Measurements from ENCODE around the gene ZC3H10. TPM values are rescaled to one million over a fixed set of nuclear protein-coding genes. Genes with fewer than 3 reads are reported as not detected.

The ZC3H10 gene
- total RNA-seq, 1 donor from 2014 or later, result 4.5 TPM

DNA sequence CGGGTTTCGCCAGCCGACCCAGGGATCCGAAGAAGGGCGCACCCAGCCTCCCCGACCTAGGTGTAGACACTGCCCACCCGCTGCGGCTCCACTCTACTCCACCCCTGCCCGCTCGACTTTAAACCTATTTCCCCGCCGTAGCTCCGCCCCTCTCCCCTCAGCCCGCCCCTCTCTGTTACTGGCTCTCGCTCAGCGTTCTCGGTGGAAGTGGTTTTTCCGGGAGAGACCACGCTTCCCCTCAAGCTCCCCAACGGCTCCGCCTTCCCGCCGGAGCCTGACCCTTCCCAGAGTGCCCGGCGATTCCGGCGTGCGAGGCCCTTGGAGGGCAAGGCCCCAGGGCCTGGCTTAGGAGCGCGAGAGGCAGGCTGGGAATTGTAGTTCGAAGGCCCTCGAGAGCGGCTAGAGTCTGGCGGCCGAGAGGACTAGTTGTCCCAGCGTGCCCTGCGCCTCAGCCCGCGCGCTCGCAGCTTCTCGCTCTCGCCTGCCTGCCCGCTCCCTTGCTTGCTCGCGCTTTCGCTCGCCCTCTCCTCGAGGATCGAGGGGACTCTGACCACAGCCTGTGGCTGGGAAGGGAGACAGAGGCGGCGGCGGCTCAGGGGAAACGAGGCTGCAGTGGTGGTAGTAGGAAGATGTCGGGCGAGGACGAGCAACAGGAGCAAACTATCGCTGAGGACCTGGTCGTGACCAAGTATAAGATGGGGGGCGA is 13.8 kb upstream of the ZC3H10 start, which contains the start of gene PA2G4:
TSS of gene PA2G4 (plus strand) at position 451 of the 706 bp plus-strand sequence. CDS start at position 630, 179 bp downstream.
- FAIRE-seq (no peak), DNase-seq (ENCODE audit: low read depth) (peak; percentile 98)
- H3K36me3 ChIP-seq (ENCODE audit: control insufficient read depth, insufficient read depth, low read length), result peaks cover 14% of the 10 kb centered on the region

DNA sequence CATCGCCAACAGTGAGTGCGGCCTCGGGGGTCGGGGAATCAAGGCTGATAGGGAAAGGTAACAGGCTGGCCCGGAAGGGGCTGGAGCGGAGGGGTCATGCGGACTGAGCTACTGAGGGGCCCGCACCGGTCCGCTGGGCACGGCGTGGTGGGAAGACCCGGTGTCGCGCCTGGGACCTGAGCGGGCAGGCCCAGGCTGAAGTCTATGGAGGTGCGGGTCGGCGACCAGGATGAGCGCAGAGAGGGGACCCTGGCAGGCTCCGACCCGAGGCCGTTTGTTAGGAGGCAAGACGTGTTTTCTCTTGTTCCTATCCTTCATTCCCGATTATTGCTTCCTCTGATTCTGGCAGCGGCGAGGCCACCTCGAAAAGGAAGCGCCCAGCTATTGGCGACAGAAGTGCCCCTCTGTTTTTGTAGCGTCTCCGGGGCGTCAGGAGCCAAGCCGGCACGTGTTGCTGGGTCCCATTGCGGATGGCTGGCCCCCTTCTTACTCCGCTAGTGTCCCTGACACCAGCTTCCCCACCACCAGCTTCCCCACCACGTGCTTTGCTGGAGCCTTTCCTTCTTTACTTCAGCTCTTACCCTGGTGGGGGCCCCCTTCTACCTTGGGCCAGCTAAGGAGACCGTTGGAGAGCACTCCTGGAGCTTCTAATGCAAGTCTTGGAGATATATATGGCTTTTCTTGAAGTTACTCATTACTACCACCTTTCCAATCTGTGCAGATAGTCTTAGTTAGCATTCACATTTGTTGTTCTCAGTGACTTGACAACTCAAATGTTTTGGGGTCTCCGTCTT is 13.1 kb upstream of the ZC3H10 start:
- DNase-seq (ENCODE audit: low read depth) (no peak), FAIRE-seq (no peak)
- Histone ChIP-seq H3K4me3 (ENCODE audit: low read depth, low read length) (peak overlapping the region; percentile 91), H3K36me3 (ENCODE audit: control insufficient read depth, insufficient read depth, low read length) (peaks cover 13% of the 10 kb centered on the region), H3K27me3 (ENCODE audit: control insufficient read depth, insufficient read depth, low read length) (no peaks in the 10 kb centered on the region)
- TF ChIP-seq, protein P1, sequence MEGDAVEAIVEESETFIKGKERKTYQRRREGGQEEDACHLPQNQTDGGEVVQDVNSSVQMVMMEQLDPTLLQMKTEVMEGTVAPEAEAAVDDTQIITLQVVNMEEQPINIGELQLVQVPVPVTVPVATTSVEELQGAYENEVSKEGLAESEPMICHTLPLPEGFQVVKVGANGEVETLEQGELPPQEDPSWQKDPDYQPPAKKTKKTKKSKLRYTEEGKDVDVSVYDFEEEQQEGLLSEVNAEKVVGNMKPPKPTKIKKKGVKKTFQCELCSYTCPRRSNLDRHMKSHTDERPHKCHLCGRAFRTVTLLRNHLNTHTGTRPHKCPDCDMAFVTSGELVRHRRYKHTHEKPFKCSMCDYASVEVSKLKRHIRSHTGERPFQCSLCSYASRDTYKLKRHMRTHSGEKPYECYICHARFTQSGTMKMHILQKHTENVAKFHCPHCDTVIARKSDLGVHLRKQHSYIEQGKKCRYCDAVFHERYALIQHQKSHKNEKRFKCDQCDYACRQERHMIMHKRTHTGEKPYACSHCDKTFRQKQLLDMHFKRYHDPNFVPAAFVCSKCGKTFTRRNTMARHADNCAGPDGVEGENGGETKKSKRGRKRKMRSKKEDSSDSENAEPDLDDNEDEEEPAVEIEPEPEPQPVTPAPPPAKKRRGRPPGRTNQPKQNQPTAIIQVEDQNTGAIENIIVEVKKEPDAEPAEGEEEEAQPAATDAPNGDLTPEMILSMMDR (IDR thresholded peaks at IDR 0.05; ENCODE audit: insufficient read depth, low read length, severe bottlenecking), result peak; percentile 10

More for the DNA sequence above, 13.8 kb upstream of the ZC3H10 start, which contains the start of gene PA2G4:
- Histone ChIP-seq H3K4me3 (ENCODE audit: low read depth, low read length) (peak within 1 kb of the TSS; percentile 91), H3K27me3 (ENCODE audit: control insufficient read depth, insufficient read depth, low read length) (no peaks in the 10 kb centered on the region)
- TF ChIP-seq, protein P1 (IDR thresholded peaks at IDR 0.05; ENCODE audit: insufficient read depth, low read length, severe bottlenecking), result no peak

DNA sequence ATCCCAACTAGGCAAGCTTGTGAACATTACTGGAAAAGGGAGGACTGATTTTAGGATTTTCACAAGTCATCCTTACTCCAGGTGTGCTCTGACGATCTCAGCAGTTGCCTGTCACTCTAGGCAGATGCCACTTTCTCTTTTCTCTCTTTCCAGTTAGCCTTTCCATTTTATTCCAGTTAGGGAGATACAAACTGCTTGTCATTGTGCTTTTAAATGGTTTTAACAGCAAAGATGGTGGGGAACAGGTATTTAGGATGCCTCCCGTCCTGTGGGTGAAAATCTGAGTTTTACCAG is 12.5 kb upstream of the ZC3H10 start:
- no peaks in the 10 kb centered on the region for H3K27me3 ChIP-seq (ENCODE audit: control insufficient read depth, insufficient read depth, low read length)
- H3K4me3 ChIP-seq (ENCODE audit: low read depth, low read length), result peak overlapping the region; percentile 91
- H3K36me3 ChIP-seq (ENCODE audit: control insufficient read depth, insufficient read depth, low read length), result peaks cover 13% of the 10 kb centered on the region
- FAIRE-seq, result no peak
- DNase-seq (ENCODE audit: low read depth), result no peak
- TF ChIP-seq, protein P1 (IDR thresholded peaks at IDR 0.05; ENCODE audit: insufficient read depth, low read length, severe bottlenecking), result no peak

DNA sequence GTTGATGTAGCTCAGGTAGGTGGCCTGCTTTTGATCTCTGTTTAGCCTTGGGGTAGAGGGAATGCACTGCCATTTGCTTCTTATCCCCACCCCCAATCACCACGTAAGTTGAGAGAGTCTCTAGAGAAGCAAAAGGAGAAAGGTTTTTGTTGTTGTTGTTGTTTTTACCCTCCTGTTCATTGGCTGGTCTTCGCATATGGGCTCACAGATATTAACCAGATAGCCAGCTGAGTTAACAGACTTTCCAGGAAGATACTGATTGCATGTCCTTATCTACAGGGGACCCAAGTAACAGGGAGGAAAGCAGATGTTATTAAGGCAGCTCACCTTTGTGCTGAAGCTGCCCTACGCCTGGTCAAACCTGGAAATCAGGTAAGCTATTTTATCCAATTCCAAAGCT is 10.8 kb upstream of the ZC3H10 start:
- DNase-seq (ENCODE audit: low read depth), result no peak
- Histone ChIP-seq H3K36me3 (ENCODE audit: control insufficient read depth, insufficient read depth, low read length) (peaks cover 14% of the 10 kb centered on the region), H3K4me3 (ENCODE audit: low read depth, low read length) (no peak overlapping the region), H3K27me3 (ENCODE audit: control insufficient read depth, insufficient read depth, low read length) (no peaks in the 10 kb centered on the region)
- FAIRE-seq, result no peak
- TF ChIP-seq, protein P1 (IDR thresholded peaks at IDR 0.05; ENCODE audit: insufficient read depth, low read length, severe bottlenecking), result no peak

DNA sequence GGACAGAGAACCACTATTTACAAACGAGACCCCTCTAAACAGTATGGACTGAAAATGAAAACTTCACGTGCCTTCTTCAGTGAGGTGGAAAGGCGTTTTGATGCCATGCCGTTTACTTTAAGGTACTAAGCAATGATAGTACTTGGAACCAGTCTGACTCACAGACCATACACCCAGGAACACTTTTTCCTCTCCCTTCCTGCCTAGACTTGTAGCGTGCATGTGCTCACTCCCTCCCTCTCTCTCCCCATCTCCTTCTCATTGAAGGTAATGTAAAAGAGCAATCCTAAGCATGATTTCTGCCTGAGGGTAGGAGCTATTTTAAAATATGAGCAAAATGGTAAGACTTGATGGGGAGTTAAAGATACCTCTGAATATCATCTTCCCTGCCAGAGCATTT is 7.5 kb upstream of the ZC3H10 start:
- DNase-seq (ENCODE audit: low read depth), result peak; percentile 96
- Histone ChIP-seq H3K36me3 (ENCODE audit: control insufficient read depth, insufficient read depth, low read length) (peaks cover 16% of the 10 kb centered on the region), H3K4me3 (ENCODE audit: low read depth, low read length) (no peak overlapping the region), H3K27me3 (ENCODE audit: control insufficient read depth, insufficient read depth, low read length) (no peaks in the 10 kb centered on the region)
- TF ChIP-seq, protein P1 (IDR thresholded peaks at IDR 0.05; ENCODE audit: insufficient read depth, low read length, severe bottlenecking), result no peak
- FAIRE-seq, result no peak

Measured in bronchial epithelial cell (primary cell).